NT2/D1 (cell line): ENCODE results near the gene CNKSR3.

ENCODE experiments used
- DNase-seq: peaks from one replicate; pipeline ENCODE4 v3.0.0-alpha.2; 2011; ENCODE audit warnings: low read depth, low spot score
- H3K27me3 ChIP-seq: 2 replicates; pipeline ENCODE4 v1.6.0; 2011; ENCODE audit warnings: mild to moderate bottlenecking; ENCODE audit not compliant: insufficient read length, insufficient read depth
- H3K36me3 ChIP-seq: 2 replicates; pipeline ENCODE4 v1.6.1; 2011; ENCODE audit warnings: mild to moderate bottlenecking, low read length, mixed read lengths; ENCODE audit not compliant: insufficient read depth, insufficient read length
- H3K4me1 ChIP-seq: 2 replicates; pipeline ENCODE4 v1.5.1; 2011; ENCODE audit not compliant: insufficient read depth, insufficient read length
- H3K4me3 ChIP-seq: 2 replicates; pipeline ENCODE4 v1.5.1; 2011; ENCODE audit warnings: low read depth; ENCODE audit not compliant: insufficient read length
- H3K9ac ChIP-seq: 2 replicates; pipeline ENCODE4 v1.6.0; 2011; ENCODE audit warnings: low read depth; ENCODE audit not compliant: insufficient read length
- H3K9me3 ChIP-seq: 2 replicates; pipeline ENCODE4 v1.5.1; 2011; ENCODE audit warnings: mild to moderate bottlenecking, low read length; ENCODE audit not compliant: insufficient read depth
- SUZ12 ChIP-seq: IDR thresholded peaks from 2 replicates; pipeline ENCODE4 v1.6.1; 2011; ENCODE audit not compliant: insufficient read length, insufficient read depth; ENCODE audit errors: extremely low read depth
- YY1 ChIP-seq: IDR thresholded peaks from 2 replicates; pipeline ENCODE4 v1.6.1; 2011; ENCODE audit not compliant: insufficient read length, insufficient read depth
- ZNF274 ChIP-seq: IDR thresholded peaks from 2 replicates; pipeline ENCODE4 v1.6.1; 2011; ENCODE audit warnings: mild to moderate bottlenecking, low read depth, low read length

The CNKSR3 gene

GRCh38 chr6:154363821-154364220, 146.7 kb downstream of the CNKSR3 start:
- TF ChIP-seq SUZ12 (no peak), YY1 (no peak)
- no peak overlapping the region for H3K9ac ChIP-seq
- no peaks in the 10 kb centered on the region for H3K4me1 ChIP-seq
- no peaks in the 10 kb centered on the region for H3K27me3 ChIP-seq
- H3K9me3 ChIP-seq: no peaks in the 10 kb centered on the region
- H3K4me3 ChIP-seq: no peak overlapping the region
- DNase-seq: no peak
- H3K36me3 ChIP-seq: no peaks in the 10 kb centered on the region

- DNase-seq: no peak
- H3K9ac ChIP-seq: no peak overlapping the region
Observed at GRCh38 chr6:154361476-154361875, 149.0 kb downstream of the CNKSR3 start.

GRCh38 chr6:154360476-154360875, 150.0 kb downstream of the CNKSR3 start:
- no peak for DNase-seq
- Histone ChIP-seq H3K4me1 (no peaks in the 10 kb centered on the region), H3K4me3 (no peak overlapping the region), H3K36me3 (no peaks in the 10 kb centered on the region), H3K27me3 (no peaks in the 10 kb centered on the region), H3K9ac (no peak overlapping the region), H3K9me3 (no peaks in the 10 kb centered on the region)
- TF ChIP-seq YY1 (no peak), SUZ12 (no peak), ZNF274 (no peak)

More at GRCh38 chr6:154361476-154361875, 149.0 kb downstream of the CNKSR3 start:
- H3K4me3 ChIP-seq: no peak overlapping the region
- TF ChIP-seq YY1 (no peak), ZNF274 (no peak), SUZ12 (no peak)
- H3K9me3 ChIP-seq: no peaks in the 10 kb centered on the region
- no peaks in the 10 kb centered on the region for H3K27me3 ChIP-seq
- H3K36me3 ChIP-seq: no peaks in the 10 kb centered on the region
- H3K4me1 ChIP-seq: no peaks in the 10 kb centered on the region

- TF ChIP-seq ZNF274 (no peak), YY1 (no peak), SUZ12 (no peak)
- no peak for DNase-seq
- Histone ChIP-seq H3K4me1 (no peaks in the 10 kb centered on the region), H3K9ac (no peak overlapping the region), H3K36me3 (no peaks in the 10 kb centered on the region), H3K9me3 (no peaks in the 10 kb centered on the region), H3K4me3 (no peak overlapping the region), H3K27me3 (no peaks in the 10 kb centered on the region)
Observed at GRCh38 chr6:154359679-154360078, 150.8 kb downstream of the CNKSR3 start.

GRCh38 chr6:154359161-154359574, 151.3 kb downstream of the CNKSR3 start:
- Histone ChIP-seq H3K27me3 (no peaks in the 10 kb centered on the region), H3K4me3 (no peak overlapping the region), H3K4me1 (no peaks in the 10 kb centered on the region), H3K9ac (no peak overlapping the region), H3K36me3 (no peaks in the 10 kb centered on the region), H3K9me3 (no peaks in the 10 kb centered on the region)
- DNase-seq: no peak
- TF ChIP-seq SUZ12: no peak
- no peak for TF ChIP-seq ZNF274

GRCh38 chr6:154358019-154358545, 152.4 kb downstream of the CNKSR3 start:
- Histone ChIP-seq H3K36me3 (no peaks in the 10 kb centered on the region), H3K27me3 (no peaks in the 10 kb centered on the region), H3K9ac (no peak overlapping the region), H3K4me3 (no peak overlapping the region), H3K9me3 (no peaks in the 10 kb centered on the region), H3K4me1 (no peaks in the 10 kb centered on the region)
- DNase-seq: no peak
- TF ChIP-seq ZNF274 (no peak), SUZ12 (no peak), YY1 (no peak)

GRCh38 chr6:154356690-154357089, 153.8 kb downstream of the CNKSR3 start, which contains the start of gene IPCEF1:
Gene IPCEF1 (minus strand): TSS chr6:154356803. CDS start chr6:154265947, 90,856 bp downstream.
- no peaks in the 10 kb centered on the region for H3K9me3 ChIP-seq
- TF ChIP-seq SUZ12 (no peak), YY1 (no peak), ZNF274 (no peak)
- no peak within 1 kb of the TSS for H3K4me3 ChIP-seq
- no peaks in the 10 kb centered on the region for H3K27me3 ChIP-seq
- H3K9ac ChIP-seq: no peak within 1 kb of the TSS
- H3K4me1 ChIP-seq: no peaks in the 10 kb centered on the region
- DNase-seq: no peak
- H3K36me3 ChIP-seq: no peaks in the 10 kb centered on the region
